HCT116 (cell line): ENCODE results near the gene SH3RF2. TPM values are rescaled to one million over a fixed set of nuclear protein-coding genes. Genes with fewer than 3 reads are reported as not detected.

Experiments
- ATAC-seq: fragments of 200-7000 bp; cut with Tn5 transposase; 2 replicates; pipeline ENCODE4 v1.9.1; 2020; ENCODE audit warnings: mild to moderate bottlenecking, moderate library complexity
- BruUV-seq: library from RNA; stranded (reverse); fragments of 400-500 nt; replicated peaks from 2 replicates; lab custom pipeline; 2021; lab: Mats Ljungman, UMichigan
- CTCF ChIA-PET: fragments of 300-600 bp; sonication (Branson Sonifier 250); formaldehyde crosslinking; loops from one replicate; lab custom pipeline; 2021; ENCODE audit warnings: antibody characterized with exemption; lab: Charles Lee
- POLR2A ChIA-PET: fragments of 300-600, 350-600 bp; sonication (Branson Sonifier 250); formaldehyde crosslinking; loops from one replicate; lab custom pipeline; 2021; ENCODE audit warnings: antibody characterized with exemption; lab: Charles Lee
- RAD21 ChIA-PET, 2 experiments: fragments of 300-600 bp; sonication (Branson Sonifier 250); formaldehyde crosslinking; loops; one replicate each; lab custom pipeline; 2023; ENCODE audit warnings: low total read pairs in 2 of 2; ENCODE audit not compliant: uncharacterized antibody in 2 of 2, unreplicated experiment in 2 of 2, low non-redundant PET in 1 of 2; lab: Charles Lee
- DNase-seq: peaks from one replicate; pipeline ENCODE4 v3.0.0-alpha.2; 2010; ENCODE audit warnings: low read depth, low spot score
- H2AFZ ChIP-seq: fragments of 200-600 bp; shearing (Covaris generic), sonication (generic); 2 replicates; pipeline ENCODE4 v1.6.1; 2017; ENCODE audit warnings: low read depth, mixed run types, mixed read lengths, antibody characterized with exemption, low read length; ENCODE audit not compliant: poor library complexity, severe bottlenecking
- H3K27ac ChIP-seq: 2 replicates; pipeline ENCODE4 v1.5.1; 2012; ENCODE audit warnings: low read depth, low read length
- H3K27me3 ChIP-seq: fragments of 200-600 bp; sonication (generic); 2 replicates; pipeline ENCODE4 v1.6.1; 2016; ENCODE audit warnings: mixed run types, low read length, mixed read lengths; ENCODE audit not compliant: insufficient read depth
- H3K36me3 ChIP-seq, 2 experiments: fragments of 200-500 bp in 1 of 2; fragments of 200-600 bp in 1 of 2; sonication (Bioruptor generic) in 1 of 2; sonication (generic) in 1 of 2; 2 replicates each; pipeline versions ENCODE4 v1.5.1 to v1.6.1; 2014 to 2016; ENCODE audit warnings: low read length in 2 of 2, inconsistent platforms in 1 of 2, mixed read lengths in 1 of 2, mixed run types in 1 of 2; ENCODE audit not compliant: insufficient read depth in 2 of 2, control insufficient read depth in 1 of 2
- H3K4me1 ChIP-seq, 2 experiments: fragments of 200-600 bp in 1 of 2; sonication (generic) in 1 of 2; 2 replicates each; pipeline versions ENCODE4 v1.5.1 to v1.6.1; 2012 to 2017; ENCODE audit warnings: low read length in 2 of 2, inconsistent platforms in 1 of 2, mild to moderate bottlenecking in 1 of 2, mixed read lengths in 1 of 2, mixed run types in 1 of 2, moderate library complexity in 1 of 2; ENCODE audit not compliant: insufficient read depth in 2 of 2, control insufficient read depth in 1 of 2
- H3K4me2 ChIP-seq: fragments of 200-600 bp; sonication (generic); 2 replicates; pipeline ENCODE4 v1.6.1; 2017; ENCODE audit warnings: mixed run types, low read length, mixed read lengths
- H3K4me3 ChIP-seq, 2 experiments: fragments of 200-600 bp in 1 of 2; sonication (generic) in 1 of 2; replicated peaks in 1 of 2; 2 replicates each; pipeline ENCODE4 v1.5.1; 2011 to 2016; ENCODE audit warnings: low read length in 2 of 2, control low read depth in 1 of 2, low read depth in 1 of 2, mild to moderate bottlenecking in 1 of 2, mixed read lengths in 1 of 2, mixed run types in 1 of 2
- H3K79me2 ChIP-seq: fragments of 200-600 bp; sonication (generic); 2 replicates; pipeline ENCODE4 v1.6.1; 2017; ENCODE audit warnings: mild to moderate bottlenecking, mixed run types, low read length, moderate library complexity, mixed read lengths; ENCODE audit not compliant: insufficient read depth
- H3K9ac ChIP-seq: fragments of 200-600 bp; sonication (generic); 2 replicates; pipeline ENCODE4 v1.6.1; 2016; ENCODE audit warnings: low read length, mixed read lengths
- H3K9me2 ChIP-seq: fragments of 200-600 bp; sonication (generic), shearing (Covaris generic); 2 replicates; pipeline ENCODE4 v1.6.1; 2017; ENCODE audit warnings: mixed run types, mild to moderate bottlenecking, moderate library complexity; ENCODE audit not compliant: insufficient read depth
- H3K9me3 ChIP-seq, 2 experiments: fragments of 200-500 bp in 1 of 2; fragments of 200-600 bp in 1 of 2; sonication (Bioruptor generic) in 1 of 2; sonication (generic) in 1 of 2; 2 replicates each; pipeline ENCODE4 v1.6.1; 2014 to 2017; ENCODE audit warnings: low read length in 2 of 2, mixed read lengths in 2 of 2, inconsistent platforms in 1 of 2, low read depth in 1 of 2, mild to moderate bottlenecking in 1 of 2, mixed run types in 1 of 2, moderate library complexity in 1 of 2; ENCODE audit not compliant: control insufficient read depth in 1 of 2, insufficient read depth in 1 of 2
- H4K20me1 ChIP-seq: fragments of 200-600 bp; sonication (generic), shearing (Covaris generic); 2 replicates; pipeline ENCODE4 v1.6.1; 2017; ENCODE audit warnings: mixed run types, mild to moderate bottlenecking, moderate library complexity; ENCODE audit not compliant: insufficient read depth
- CEBPB ChIP-seq: IDR thresholded peaks from 2 replicates; pipeline ENCODE4 v1.6.1; 2012; ENCODE audit warnings: low read depth
- EGR1 ChIP-seq: IDR thresholded peaks from 2 replicates; pipeline ENCODE4 v1.6.1; 2012; ENCODE audit warnings: low read depth
- EZH2 ChIP-seq: fragments of 200-600 bp; sonication (generic); IDR thresholded peaks from 2 replicates; pipeline ENCODE4 v1.6.1; 2017; ENCODE audit warnings: antibody characterized with exemption, mixed run types
- EZH2phosphoT487 ChIP-seq: fragments of 200-600 bp; IDR thresholded peaks from 2 replicates; pipeline ENCODE4 v1.6.1; 2018; ENCODE audit warnings: antibody characterized with exemption, borderline replicate concordance
- FOSL1 ChIP-seq: IDR thresholded peaks from 2 replicates; pipeline ENCODE4 v1.6.1; 2012; ENCODE audit warnings: low read depth
- JUND ChIP-seq: IDR thresholded peaks from 2 replicates; pipeline ENCODE4 v1.6.1; 2012
- POLR2AphosphoS5 ChIP-seq: IDR thresholded peaks from 2 replicates; pipeline ENCODE4 v1.6.1; 2011; ENCODE audit warnings: mild to moderate bottlenecking, low read depth, low read length, moderate library complexity
- SIN3A ChIP-seq: IDR thresholded peaks from 2 replicates; pipeline ENCODE4 v1.6.1; 2012; ENCODE audit warnings: low read depth
- SRF ChIP-seq: IDR thresholded peaks from 2 replicates; pipeline ENCODE4 v1.6.1; 2012; ENCODE audit warnings: low read depth
- TCF7L2 ChIP-seq: IDR thresholded peaks from 2 replicates; pipeline ENCODE4 v1.7.0; 2011; ENCODE audit warnings: borderline replicate concordance, inconsistent platforms; ENCODE audit not compliant: insufficient read depth, insufficient read length; ENCODE audit errors: extremely low read depth
- ZFX ChIP-seq: fragments of 450-650 bp; IDR thresholded peaks from 2 replicates; pipeline ENCODE4 v1.6.1; 2017
- ZNF274 ChIP-seq: fragments of 200-500 bp; sonication (Bioruptor generic); IDR thresholded peaks from 2 replicates; pipeline ENCODE4 v1.6.1; 2014; ENCODE audit warnings: mild to moderate bottlenecking, low read depth, low read length, inconsistent platforms
- intact Hi-C: fragments of 100-400 bp; cut with micrococcal nuclease; formaldehyde crosslinking; loops from 2 replicates; pipeline ENCODE4 v1.10.0; 2022
- total RNA-seq: library from RNA; stranded (reverse); gene quantifications from one replicate; pipeline ENCODE4 v1.2.1, GENCODE V29; 2021; ENCODE audit not compliant: unreplicated experiment
- TF ChIP-seq, protein P1 (sequence below), 3 experiments: fragments of 200-600 bp in 1 of 3; sonication (generic) in 1 of 3; IDR thresholded peaks in 2 of 3; conservative IDR thresholded peaks in 1 of 3; 2 replicates each; pipeline ENCODE4 v1.5.1; 2012 to 2017; ENCODE audit warnings: low read depth in 2 of 3, low read length in 2 of 3, antibody characterized with exemption in 1 of 3, borderline replicate concordance in 1 of 3, control low read depth in 1 of 3, mild to moderate bottlenecking in 1 of 3, mixed read lengths in 1 of 3, mixed run types in 1 of 3, moderate library complexity in 1 of 3; ENCODE audit not compliant: insufficient read depth in 1 of 3
- TF ChIP-seq, protein P2 (sequence below): IDR thresholded peaks from 2 replicates; pipeline ENCODE4 v1.6.1; 2012; ENCODE audit warnings: low read depth
- TF ChIP-seq, protein P3 (sequence below): IDR thresholded peaks from 2 replicates; pipeline ENCODE4 v1.6.1; 2012
- TF ChIP-seq, protein P4 (sequence below): IDR thresholded peaks from 2 replicates; pipeline ENCODE4 v1.6.1; 2012

Gene SH3RF2
- total RNA-seq, 1 experiment from 2014 or later, result 14.3 TPM

DNA sequence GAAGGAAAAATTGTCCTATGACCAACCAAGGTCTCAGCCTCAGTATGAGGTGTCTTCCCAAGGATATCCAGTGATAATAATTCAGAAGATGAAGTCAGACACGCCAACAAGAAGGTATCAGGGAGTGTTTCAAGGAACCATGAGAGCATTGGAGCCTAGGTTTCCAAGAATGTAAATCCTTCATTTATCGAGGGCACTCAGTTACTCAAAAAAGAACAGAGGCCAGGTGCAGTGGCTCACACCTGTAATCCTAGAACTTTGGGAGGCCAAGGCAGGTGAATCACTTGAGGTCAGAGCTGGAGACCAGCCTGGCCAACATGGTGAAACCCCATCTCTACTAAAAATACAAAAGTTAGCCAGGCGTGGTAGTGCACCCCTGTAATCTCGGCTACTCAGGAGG lies 98.2 kb downstream of the SH3RF2 start:
- no peaks in the 10 kb centered on the region for H3K36me3 ChIP-seq
- TF ChIP-seq SRF (no peak), ZFX (no peak), JUND (no peak), EGR1 (no peak), CEBPB (no peak), POLR2AphosphoS5 (no peak), EZH2 (no peak), EZH2phosphoT487 (no peak), SIN3A (no peak), ZNF274 (no peak), FOSL1 (no peak), TCF7L2 (no peak)
- TF ChIP-seq, protein P1, sequence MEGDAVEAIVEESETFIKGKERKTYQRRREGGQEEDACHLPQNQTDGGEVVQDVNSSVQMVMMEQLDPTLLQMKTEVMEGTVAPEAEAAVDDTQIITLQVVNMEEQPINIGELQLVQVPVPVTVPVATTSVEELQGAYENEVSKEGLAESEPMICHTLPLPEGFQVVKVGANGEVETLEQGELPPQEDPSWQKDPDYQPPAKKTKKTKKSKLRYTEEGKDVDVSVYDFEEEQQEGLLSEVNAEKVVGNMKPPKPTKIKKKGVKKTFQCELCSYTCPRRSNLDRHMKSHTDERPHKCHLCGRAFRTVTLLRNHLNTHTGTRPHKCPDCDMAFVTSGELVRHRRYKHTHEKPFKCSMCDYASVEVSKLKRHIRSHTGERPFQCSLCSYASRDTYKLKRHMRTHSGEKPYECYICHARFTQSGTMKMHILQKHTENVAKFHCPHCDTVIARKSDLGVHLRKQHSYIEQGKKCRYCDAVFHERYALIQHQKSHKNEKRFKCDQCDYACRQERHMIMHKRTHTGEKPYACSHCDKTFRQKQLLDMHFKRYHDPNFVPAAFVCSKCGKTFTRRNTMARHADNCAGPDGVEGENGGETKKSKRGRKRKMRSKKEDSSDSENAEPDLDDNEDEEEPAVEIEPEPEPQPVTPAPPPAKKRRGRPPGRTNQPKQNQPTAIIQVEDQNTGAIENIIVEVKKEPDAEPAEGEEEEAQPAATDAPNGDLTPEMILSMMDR (IDR thresholded peaks at IDR 0.05 in 2 of 3, conservative IDR thresholded peaks at IDR 0.05 in 1 of 3; ENCODE audit: borderline replicate concordance in 1 of 3, insufficient read depth in 1 of 3, low read depth in 2 of 3, low read length in 2 of 3), result no peak
- TF ChIP-seq, protein P2, sequence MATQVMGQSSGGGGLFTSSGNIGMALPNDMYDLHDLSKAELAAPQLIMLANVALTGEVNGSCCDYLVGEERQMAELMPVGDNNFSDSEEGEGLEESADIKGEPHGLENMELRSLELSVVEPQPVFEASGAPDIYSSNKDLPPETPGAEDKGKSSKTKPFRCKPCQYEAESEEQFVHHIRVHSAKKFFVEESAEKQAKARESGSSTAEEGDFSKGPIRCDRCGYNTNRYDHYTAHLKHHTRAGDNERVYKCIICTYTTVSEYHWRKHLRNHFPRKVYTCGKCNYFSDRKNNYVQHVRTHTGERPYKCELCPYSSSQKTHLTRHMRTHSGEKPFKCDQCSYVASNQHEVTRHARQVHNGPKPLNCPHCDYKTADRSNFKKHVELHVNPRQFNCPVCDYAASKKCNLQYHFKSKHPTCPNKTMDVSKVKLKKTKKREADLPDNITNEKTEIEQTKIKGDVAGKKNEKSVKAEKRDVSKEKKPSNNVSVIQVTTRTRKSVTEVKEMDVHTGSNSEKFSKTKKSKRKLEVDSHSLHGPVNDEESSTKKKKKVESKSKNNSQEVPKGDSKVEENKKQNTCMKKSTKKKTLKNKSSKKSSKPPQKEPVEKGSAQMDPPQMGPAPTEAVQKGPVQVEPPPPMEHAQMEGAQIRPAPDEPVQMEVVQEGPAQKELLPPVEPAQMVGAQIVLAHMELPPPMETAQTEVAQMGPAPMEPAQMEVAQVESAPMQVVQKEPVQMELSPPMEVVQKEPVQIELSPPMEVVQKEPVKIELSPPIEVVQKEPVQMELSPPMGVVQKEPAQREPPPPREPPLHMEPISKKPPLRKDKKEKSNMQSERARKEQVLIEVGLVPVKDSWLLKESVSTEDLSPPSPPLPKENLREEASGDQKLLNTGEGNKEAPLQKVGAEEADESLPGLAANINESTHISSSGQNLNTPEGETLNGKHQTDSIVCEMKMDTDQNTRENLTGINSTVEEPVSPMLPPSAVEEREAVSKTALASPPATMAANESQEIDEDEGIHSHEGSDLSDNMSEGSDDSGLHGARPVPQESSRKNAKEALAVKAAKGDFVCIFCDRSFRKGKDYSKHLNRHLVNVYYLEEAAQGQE, result no peak
- TF ChIP-seq, protein P3, sequence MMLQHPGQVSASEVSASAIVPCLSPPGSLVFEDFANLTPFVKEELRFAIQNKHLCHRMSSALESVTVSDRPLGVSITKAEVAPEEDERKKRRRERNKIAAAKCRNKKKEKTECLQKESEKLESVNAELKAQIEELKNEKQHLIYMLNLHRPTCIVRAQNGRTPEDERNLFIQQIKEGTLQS, result no peak
- TF ChIP-seq, protein P4, sequence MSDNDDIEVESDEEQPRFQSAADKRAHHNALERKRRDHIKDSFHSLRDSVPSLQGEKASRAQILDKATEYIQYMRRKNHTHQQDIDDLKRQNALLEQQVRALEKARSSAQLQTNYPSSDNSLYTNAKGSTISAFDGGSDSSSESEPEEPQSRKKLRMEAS, result no peak
- no peak overlapping the region for H2AFZ ChIP-seq
- DNase-seq, result no peak
- H3K4me3 ChIP-seq, result no peak overlapping the region
- no peaks in the 10 kb centered on the region for H3K79me2 ChIP-seq
- ChIA-PET CTCF (no interaction called here), POLR2A (no interaction called here), RAD21 (no interaction called here)
- H3K27ac ChIP-seq, result no peak overlapping the region
- no peak overlapping the region for H3K9ac ChIP-seq
- H3K9me3 ChIP-seq, result no peaks in the 10 kb centered on the region
- intact Hi-C loops, result no loop called here
- peaks cover 0 to 5% of the 10 kb centered on the region in 2 experiments; a peak in 1 of 4 replicates for H3K4me1 ChIP-seq
- no peaks in the 10 kb centered on the region for H3K9me2 ChIP-seq
- H3K27me3 ChIP-seq, result no peaks in the 10 kb centered on the region
- BruUV-seq, result no TSS peak
- ATAC-seq, result no peak
- H4K20me1 ChIP-seq, result no peaks in the 10 kb centered on the region
- no peak overlapping the region for H3K4me2 ChIP-seq
